Measurements from ENCODE around the gene NFKB2. TPM values are rescaled to one million over a fixed set of nuclear protein-coding genes. Genes with fewer than 3 reads are reported as not detected.
A peak's percentile ranks its signal among the peaks of the same experiment; 100 is the strongest.

Gene NFKB2
- total RNA-seq, 6 experiments from 2014 or later = 7.5 to 46.0 (median 19.4) TPM

DNA sequence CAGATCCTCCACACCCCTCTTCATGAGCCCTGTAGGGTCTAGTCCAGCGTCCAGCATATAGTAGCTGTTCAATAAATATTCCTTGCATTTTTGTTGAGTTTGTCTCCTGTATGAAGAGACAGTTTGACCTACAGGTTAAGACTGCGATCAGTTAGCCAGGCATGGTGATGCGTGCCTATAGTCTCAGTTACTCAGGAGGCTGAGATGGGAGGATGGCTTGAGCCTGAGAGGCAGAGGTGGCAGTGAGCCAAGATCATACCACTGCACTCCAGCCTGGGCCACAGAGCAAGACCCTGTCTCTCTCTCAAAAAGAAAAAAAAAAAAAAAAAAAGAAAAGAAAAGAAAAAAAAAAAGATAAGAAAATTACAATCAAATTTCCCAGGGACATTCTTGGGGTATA is 42.0 kb downstream of the NFKB2 start:
- Histone ChIP-seq H3K4me3 (no peak overlapping the region), H3K9me3 (no peaks in the 10 kb centered on the region), H3K27ac (no peak overlapping the region), H3K36me3 (no peaks in the 10 kb centered on the region), H3K27me3 (no peaks in the 10 kb centered on the region), H3K4me1 (peaks cover 0 to 12% (median 5%) of the 10 kb centered on the region in 4 donors)
- no peak for TF ChIP-seq POLR2A (IDR thresholded peaks at IDR 0.05)
- TF ChIP-seq, protein P1, sequence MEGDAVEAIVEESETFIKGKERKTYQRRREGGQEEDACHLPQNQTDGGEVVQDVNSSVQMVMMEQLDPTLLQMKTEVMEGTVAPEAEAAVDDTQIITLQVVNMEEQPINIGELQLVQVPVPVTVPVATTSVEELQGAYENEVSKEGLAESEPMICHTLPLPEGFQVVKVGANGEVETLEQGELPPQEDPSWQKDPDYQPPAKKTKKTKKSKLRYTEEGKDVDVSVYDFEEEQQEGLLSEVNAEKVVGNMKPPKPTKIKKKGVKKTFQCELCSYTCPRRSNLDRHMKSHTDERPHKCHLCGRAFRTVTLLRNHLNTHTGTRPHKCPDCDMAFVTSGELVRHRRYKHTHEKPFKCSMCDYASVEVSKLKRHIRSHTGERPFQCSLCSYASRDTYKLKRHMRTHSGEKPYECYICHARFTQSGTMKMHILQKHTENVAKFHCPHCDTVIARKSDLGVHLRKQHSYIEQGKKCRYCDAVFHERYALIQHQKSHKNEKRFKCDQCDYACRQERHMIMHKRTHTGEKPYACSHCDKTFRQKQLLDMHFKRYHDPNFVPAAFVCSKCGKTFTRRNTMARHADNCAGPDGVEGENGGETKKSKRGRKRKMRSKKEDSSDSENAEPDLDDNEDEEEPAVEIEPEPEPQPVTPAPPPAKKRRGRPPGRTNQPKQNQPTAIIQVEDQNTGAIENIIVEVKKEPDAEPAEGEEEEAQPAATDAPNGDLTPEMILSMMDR (IDR thresholded peaks at IDR 0.05) = no peak
- 94% methylated on average over 3 of the region's 3 CpGs for WGBS (ENCODE audit: insufficient coverage, low coverage, low lambda C conversion rate, missing lambda C conversion rate)
- ATAC-seq = no peak
- intact Hi-C loops (cut with DNase I) = no loop called here
- DNase-seq = no peak

DNA sequence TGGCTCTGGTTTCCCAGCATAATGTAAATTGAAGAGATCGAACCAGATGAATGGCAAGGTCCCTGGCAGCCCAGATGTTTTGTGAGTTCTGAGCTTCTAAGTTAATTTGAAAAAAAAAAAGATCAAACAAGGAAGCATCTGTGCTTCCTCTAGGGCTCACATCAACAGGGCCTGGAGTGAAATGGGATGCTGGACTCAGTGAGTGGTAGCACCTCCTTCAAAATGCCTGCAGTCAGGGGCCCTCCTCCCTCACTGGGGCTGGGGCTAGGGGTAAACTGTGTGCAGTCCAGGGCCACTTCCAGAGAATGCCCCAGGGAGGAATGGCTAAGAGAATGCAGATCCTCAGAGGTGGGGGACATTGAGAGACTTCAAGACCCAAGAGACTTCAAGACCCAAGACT is 42.9 kb downstream of the NFKB2 start:
- WGBS (ENCODE audit: insufficient coverage, low coverage, low lambda C conversion rate, missing lambda C conversion rate) = 100% methylated on average over 1 of the region's 1 CpG
- H3K4me3 ChIP-seq = no peak overlapping the region
- DNase-seq (no peak), ATAC-seq (no peak)
- peaks cover 0 to 12% (median 5%) of the 10 kb centered on the region in 4 donors for H3K4me1 ChIP-seq
- intact Hi-C loops (cut with DNase I) = no loop called here
- no peak overlapping the region for H3K27ac ChIP-seq
- TF ChIP-seq POLR2A (IDR thresholded peaks at IDR 0.05) = no peak
- TF ChIP-seq, protein P1 (IDR thresholded peaks at IDR 0.05) = no peak
- H3K36me3 ChIP-seq = no peaks in the 10 kb centered on the region
- no peaks in the 10 kb centered on the region for H3K27me3 ChIP-seq
- H3K9me3 ChIP-seq = no peaks in the 10 kb centered on the region

DNA sequence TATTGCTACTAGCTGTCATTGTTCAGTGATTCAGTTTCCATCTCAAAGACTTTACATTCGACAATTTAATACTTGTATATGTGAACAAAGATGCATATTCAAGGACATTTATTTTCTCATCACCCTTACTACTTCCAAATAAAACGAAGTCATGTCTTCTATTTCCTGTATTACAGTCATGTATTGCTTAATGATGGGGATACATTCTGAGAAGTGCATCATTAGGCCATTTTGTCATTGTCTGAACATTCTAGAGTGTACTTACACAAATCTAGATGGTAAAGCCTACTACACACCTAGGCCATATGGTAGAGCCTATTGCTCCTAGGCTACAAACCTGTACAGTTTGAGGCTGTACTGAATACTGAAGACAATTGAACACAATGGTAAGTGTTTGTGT is 49.3 kb downstream of the NFKB2 start:
- no peak for TF ChIP-seq POLR2A (IDR thresholded peaks at IDR 0.05)
- TF ChIP-seq, protein P1 (IDR thresholded peaks at IDR 0.05) = no peak
- intact Hi-C loops (cut with DNase I) = no loop called here
- no peak overlapping the region for H3K27ac ChIP-seq
- H3K4me1 ChIP-seq = peaks cover 0 to 3% (median 0%) of the 10 kb centered on the region in 4 donors
- no peaks in the 10 kb centered on the region for H3K36me3 ChIP-seq
- no peak for DNase-seq
- ATAC-seq = no peak
- no peak overlapping the region for H3K4me3 ChIP-seq
- no peaks in the 10 kb centered on the region for H3K27me3 ChIP-seq
- WGBS (ENCODE audit: insufficient coverage, low coverage, low lambda C conversion rate, missing lambda C conversion rate) = 52% methylated on average over 2 of the region's 2 CpGs
- H3K9me3 ChIP-seq = no peaks in the 10 kb centered on the region

DNA sequence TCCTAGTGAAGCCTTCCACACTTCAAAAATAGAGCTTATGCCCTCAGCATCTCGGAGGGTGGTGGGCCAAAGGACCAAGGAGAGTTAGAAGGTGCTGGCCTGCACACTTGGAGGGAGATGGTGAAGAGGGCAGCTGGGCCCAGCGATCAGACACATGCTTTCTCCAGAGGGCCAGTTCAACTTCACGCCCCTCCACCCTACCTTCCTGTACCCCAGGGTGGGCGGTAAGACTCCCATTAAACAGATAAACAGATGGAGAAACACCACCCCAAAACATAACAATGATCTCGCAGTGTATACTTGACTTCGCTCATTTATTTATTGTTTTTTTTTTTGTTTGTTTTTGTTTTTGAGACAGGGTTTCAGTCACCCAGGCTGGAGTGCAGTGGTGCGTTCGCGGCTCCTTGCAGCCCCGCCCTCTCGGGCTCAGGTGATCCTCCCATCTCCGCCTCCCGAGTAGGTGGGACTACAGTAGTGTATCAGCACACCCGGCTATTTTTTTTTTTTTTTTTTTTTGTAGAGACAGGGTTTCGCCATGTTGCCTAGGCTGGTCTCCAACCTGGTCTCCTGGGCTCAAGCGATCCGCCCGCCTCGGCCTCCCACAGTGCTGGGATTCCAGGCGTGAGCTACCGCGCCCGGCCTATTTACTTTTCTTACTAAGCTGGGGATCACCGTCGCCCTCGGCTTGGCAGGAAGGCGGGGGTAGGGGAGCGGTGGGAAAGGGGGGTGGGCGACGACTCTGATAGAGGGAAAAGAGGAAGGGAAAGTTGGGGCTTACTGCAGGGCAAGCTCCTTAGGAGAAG is 54.0 kb downstream of the NFKB2 start:
- DNase-seq = peak; percentile 81 to 90 (median 87)
- H3K36me3 ChIP-seq = no peaks in the 10 kb centered on the region
- intact Hi-C loops (cut with DNase I) = no loop called here
- peak; percentile 75 to 87 (median 78) for ATAC-seq
- H3K9me3 ChIP-seq = no peaks in the 10 kb centered on the region
- WGBS (ENCODE audit: insufficient coverage, low coverage, low lambda C conversion rate, missing lambda C conversion rate) = 5% methylated on average over 28 of the region's 30 CpGs
- H3K27ac ChIP-seq = peak overlapping the region; percentile 54 to 76 (median 66)
- H3K4me1 ChIP-seq = peaks cover 0 to 24% (median 3%) of the 10 kb centered on the region in 4 donors
- peak overlapping the region; percentile 62 to 92 (median 77) for H3K4me3 ChIP-seq
- H3K27me3 ChIP-seq = no peaks in the 10 kb centered on the region
- TF ChIP-seq, protein P1 (IDR thresholded peaks at IDR 0.05) = no peak
- TF ChIP-seq POLR2A (IDR thresholded peaks at IDR 0.05) = no peak
